Endothelial cell of hepatic sinusoid (primary cell): ENCODE results near the gene GNAT3.

ENCODE experiments used
- in situ Hi-C: cut with HindIII; loops from 2 replicates; pipeline ENCODE4 v1.10.0; 2017; ENCODE audit warnings: low sequenced_read_pairs

Gene GNAT3

GRCh38 chr7:80505900-80506500 lies 5.9 kb downstream of the GNAT3 start:
- in situ Hi-C loops: no loop called here

GRCh38 chr7:80500325-80500724 lies 11.5 kb downstream of the GNAT3 start:
- in situ Hi-C loops: no loop called here

- in situ Hi-C loops: no loop called here
Observed at GRCh38 chr7:80499350-80499953, 12.4 kb downstream of the GNAT3 start.

- in situ Hi-C loops: no loop called here
Observed at GRCh38 chr7:80498481-80499349, 13.1 kb downstream of the GNAT3 start.

- in situ Hi-C loops: no loop called here
Observed at GRCh38 chr7:80496586-80496985, 15.3 kb downstream of the GNAT3 start.

GRCh38 chr7:80493121-80493849 lies 18.6 kb downstream of the GNAT3 start:
- in situ Hi-C loops: no loop called here

- in situ Hi-C loops: no loop called here
Observed at GRCh38 chr7:80491462-80491861, 20.4 kb downstream of the GNAT3 start.

GRCh38 chr7:80488851-80489370 lies 23.0 kb downstream of the GNAT3 start:
- in situ Hi-C loops: no loop called here

- in situ Hi-C loops: no loop called here
Observed at GRCh38 chr7:80488406-80488805, 23.5 kb downstream of the GNAT3 start.

GRCh38 chr7:80485721-80486120 lies 26.1 kb downstream of the GNAT3 start:
- in situ Hi-C loops: no loop called here

- in situ Hi-C loops: no loop called here
Observed at GRCh38 chr7:80482950-80483349, 28.9 kb downstream of the GNAT3 start.

GRCh38 chr7:80481196-80481884 lies 30.5 kb downstream of the GNAT3 start:
- in situ Hi-C loops: no loop called here

GRCh38 chr7:80480566-80480965 lies 31.3 kb downstream of the GNAT3 start:
- in situ Hi-C loops: no loop called here

- in situ Hi-C loops: no loop called here
Observed at GRCh38 chr7:80478683-80479082, 33.2 kb downstream of the GNAT3 start.

GRCh38 chr7:80476035-80476434 lies 35.8 kb downstream of the GNAT3 start:
- in situ Hi-C loops: no loop called here

GRCh38 chr7:80475383-80475782 lies 36.5 kb downstream of the GNAT3 start:
- in situ Hi-C loops: no loop called here

GRCh38 chr7:80473751-80474150 lies 38.1 kb downstream of the GNAT3 start:
- in situ Hi-C loops: no loop called here

GRCh38 chr7:80472491-80473200 lies 39.2 kb downstream of the GNAT3 start:
- in situ Hi-C loops: no loop called here

- in situ Hi-C loops: no loop called here
Observed at GRCh38 chr7:80468931-80469714, 42.7 kb downstream of the GNAT3 start.
